ENCODE data around the gene TTC7B. TPM values are rescaled to one million over a fixed set of nuclear protein-coding genes. Genes with fewer than 3 reads are reported as not detected.

Gene TTC7B
- total RNA-seq (2022; extraction: Qiagen RNA extraction; ENCODE audit: low read depth), result 15.6 to 25.1 TPM (median 20.3 TPM) in 5 replicates

GRCh38 chr14:90815822-90816662, at the start of gene TTC7B:
Gene TTC7B (minus strand): TSS chr14:90816430. CDS start chr14:90816295, 135 bp downstream.

Other genes with a start within 250 kb of the TTC7B start
- gene RPS6KA5, start 244.2 kb upstream of the TTC7B start, total RNA-seq (2022; extraction: Qiagen RNA extraction; ENCODE audit: low read depth), result 2.6 to 4.4 TPM (median 3.8 TPM) in 5 replicates